AG04450 (cell line): ENCODE measurements around the gene EIF2A. TPM values are rescaled to one million over a fixed set of nuclear protein-coding genes. Genes with fewer than 3 reads are reported as not detected.

Experiments used
- CTCF ChIA-PET: fragments of 300-600, 350-600 bp; formaldehyde crosslinking; extraction: SDS; loops from one replicate; lab custom pipeline; 2022; ENCODE audit warnings: antibody characterized with exemption, inconsistent platforms; lab: Charles Lee
- POLR2A ChIA-PET: fragments of 350-600 bp; formaldehyde crosslinking; extraction: SDS; loops from one replicate; lab custom pipeline; 2021; ENCODE audit warnings: antibody characterized with exemption, inconsistent platforms; lab: Yijun Ruan, JAX
- DNase-seq: peaks from one replicate; pipeline ENCODE4 v3.0.0-alpha.2; 2011; ENCODE audit warnings: low read depth, low spot score
- H3K27ac ChIP-seq: one replicate; pipeline ENCODE4 v1.5.1; 2012; ENCODE audit warnings: low read depth, low read length, control low read depth
- H3K27me3 ChIP-seq: one replicate; pipeline ENCODE4 v1.6.0; 2012; ENCODE audit warnings: low read length; ENCODE audit not compliant: control insufficient read depth, insufficient read depth
- H3K4me3 ChIP-seq: 2 replicates; pipeline ENCODE4 v1.5.1; 2011; ENCODE audit warnings: mild to moderate bottlenecking, low read depth, low read length, control low read depth
- H3K9me3 ChIP-seq: 2 replicates; pipeline ENCODE4 v1.5.1; 2012; ENCODE audit warnings: low read length; ENCODE audit not compliant: control insufficient read depth, insufficient read depth
- polyA plus RNA-seq: library from polyadenylated mRNA; depleted of rRNA; stranded (reverse); fragments of >200 nt; gene quantifications from 2 replicates; pipeline ENCODE4 v1.2.3, GENCODE V29; 2011; rRNA removed
- TF ChIP-seq, protein P1 (sequence below): IDR thresholded peaks from 2 replicates; pipeline ENCODE4 v1.5.1; 2011; ENCODE audit warnings: low read depth, low read length, control low read depth, inconsistent platforms

The EIF2A gene
- polyA plus RNA-seq, 1 experiment: 113 TPM

GRCh38 chr3:150627557-150627956, 81.0 kb downstream of the EIF2A start:
- peak; percentile 26 for DNase-seq
- POLR2A ChIA-PET: interaction anchor here (0.6 to 1.0 kb wide), 2 partner anchors 76 to 132 kb away, joined by 4 to 5 read pairs; partner anchors contain the start of gene ERICH6
- no peaks in the 10 kb centered on the region for H3K27me3 ChIP-seq
- CTCF ChIA-PET: no interaction called here
- no peaks in the 10 kb centered on the region for H3K9me3 ChIP-seq
- TF ChIP-seq, protein P1, sequence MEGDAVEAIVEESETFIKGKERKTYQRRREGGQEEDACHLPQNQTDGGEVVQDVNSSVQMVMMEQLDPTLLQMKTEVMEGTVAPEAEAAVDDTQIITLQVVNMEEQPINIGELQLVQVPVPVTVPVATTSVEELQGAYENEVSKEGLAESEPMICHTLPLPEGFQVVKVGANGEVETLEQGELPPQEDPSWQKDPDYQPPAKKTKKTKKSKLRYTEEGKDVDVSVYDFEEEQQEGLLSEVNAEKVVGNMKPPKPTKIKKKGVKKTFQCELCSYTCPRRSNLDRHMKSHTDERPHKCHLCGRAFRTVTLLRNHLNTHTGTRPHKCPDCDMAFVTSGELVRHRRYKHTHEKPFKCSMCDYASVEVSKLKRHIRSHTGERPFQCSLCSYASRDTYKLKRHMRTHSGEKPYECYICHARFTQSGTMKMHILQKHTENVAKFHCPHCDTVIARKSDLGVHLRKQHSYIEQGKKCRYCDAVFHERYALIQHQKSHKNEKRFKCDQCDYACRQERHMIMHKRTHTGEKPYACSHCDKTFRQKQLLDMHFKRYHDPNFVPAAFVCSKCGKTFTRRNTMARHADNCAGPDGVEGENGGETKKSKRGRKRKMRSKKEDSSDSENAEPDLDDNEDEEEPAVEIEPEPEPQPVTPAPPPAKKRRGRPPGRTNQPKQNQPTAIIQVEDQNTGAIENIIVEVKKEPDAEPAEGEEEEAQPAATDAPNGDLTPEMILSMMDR: no peak
- H3K27ac ChIP-seq: no peak overlapping the region
- H3K4me3 ChIP-seq: no peak overlapping the region

- TF ChIP-seq, protein P1: no peak
- ChIA-PET POLR2A (no interaction called here), CTCF (no interaction called here)
- DNase-seq: no peak
- no peak overlapping the region for H3K4me3 ChIP-seq
- no peak overlapping the region for H3K27ac ChIP-seq
- no peaks in the 10 kb centered on the region for H3K9me3 ChIP-seq
- no peaks in the 10 kb centered on the region for H3K27me3 ChIP-seq
These were observed 85.1 kb downstream of the EIF2A start for GRCh38 chr3:150631515-150632221.

DNA sequence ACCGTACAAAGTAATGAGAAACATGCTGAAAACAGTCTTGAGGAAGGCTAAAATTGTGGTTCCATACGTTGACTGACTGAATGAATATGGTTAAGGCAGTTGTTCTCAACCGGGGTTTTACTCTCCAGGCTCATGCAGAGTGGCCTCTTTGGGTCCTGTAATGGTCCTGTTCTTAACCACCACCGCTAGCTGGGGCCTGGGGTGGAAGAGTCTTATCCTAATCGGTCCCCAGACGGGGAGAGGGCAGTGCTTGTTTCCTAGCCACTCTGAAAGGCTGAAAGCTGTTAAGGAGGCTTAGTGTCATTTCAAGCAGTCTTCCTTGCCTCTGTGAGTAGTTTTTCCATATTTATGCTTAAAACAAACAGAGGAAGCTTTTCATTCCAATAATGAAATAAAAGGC, 88.5 kb downstream of the EIF2A start:
- H3K27ac ChIP-seq: no peak overlapping the region
- POLR2A ChIA-PET: no interaction called here
- H3K9me3 ChIP-seq: no peaks in the 10 kb centered on the region
- no peak for DNase-seq
- H3K4me3 ChIP-seq: no peak overlapping the region
- H3K27me3 ChIP-seq: no peaks in the 10 kb centered on the region
- CTCF ChIA-PET: interaction anchor here (0.7 kb wide), 1 partner anchor 8 kb away, joined by 5 read pairs; no protein-coding TSS in a partner anchor
- TF ChIP-seq, protein P1: no peak

DNA sequence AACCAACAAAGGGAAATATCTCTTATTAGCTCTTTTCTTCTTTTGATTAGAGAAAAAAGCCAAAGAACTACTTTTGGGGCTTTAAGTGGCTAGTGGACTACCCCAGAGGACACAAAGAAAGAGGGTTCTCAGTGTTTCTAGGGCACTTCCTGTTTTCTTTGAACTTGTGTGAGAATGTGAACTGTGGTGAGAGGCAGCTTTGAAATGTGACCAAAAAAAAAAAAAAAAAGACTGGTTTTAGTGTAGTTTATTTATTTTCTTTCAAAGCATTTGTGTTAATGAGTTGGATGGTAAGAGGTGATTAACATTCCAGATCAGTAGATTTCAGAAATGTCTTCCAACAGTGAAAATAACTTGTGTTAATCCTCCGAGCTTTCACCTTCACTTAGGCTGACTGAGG, 88.9 kb downstream of the EIF2A start:
- H3K4me3 ChIP-seq: no peak overlapping the region
- H3K9me3 ChIP-seq: no peaks in the 10 kb centered on the region
- no peak overlapping the region for H3K27ac ChIP-seq
- H3K27me3 ChIP-seq: no peaks in the 10 kb centered on the region
- CTCF ChIA-PET: interaction anchor here (0.7 kb wide), 1 partner anchor 8 kb away, joined by 5 read pairs; no protein-coding TSS in a partner anchor
- POLR2A ChIA-PET: no interaction called here
- TF ChIP-seq, protein P1: no peak
- DNase-seq: no peak

Other genes starting within 250 kb of the EIF2A start
- gene TSC22D2, start 138.5 kb upstream of the EIF2A start, polyA plus RNA-seq: 28.4 and 29.3 TPM in 2 replicates
- 87.6 and 114 TPM in 2 replicates for gene SERP1, start 291 bp upstream of the EIF2A start, polyA plus RNA-seq
- gene SELENOT, start 56.5 kb downstream of the EIF2A start, polyA plus RNA-seq: 588 and 601 TPM in 2 replicates
- not detected in 2 replicates for gene ERICH6, start 157.1 kb downstream of the EIF2A start, polyA plus RNA-seq
- gene SIAH2, start 216.4 kb downstream of the EIF2A start, polyA plus RNA-seq: 31.1 and 36.2 TPM in 2 replicates